K562 (cell line): ENCODE data around the gene RAB1B. TPM values are rescaled to one million over a fixed set of nuclear protein-coding genes. Genes with fewer than 3 reads are reported as not detected.

Experiments used
- ATF7 ChIP-seq: fragments of 450-650 bp; IDR thresholded peaks from 2 replicates; pipeline ENCODE4 v1.7.1; 2014; ENCODE audit warnings: mild to moderate bottlenecking, moderate library complexity
- CBX5 ChIP-seq: IDR thresholded peaks from 2 replicates; pipeline ENCODE4 v1.6.1; 2014; ENCODE audit warnings: low read depth, borderline replicate concordance
- COPS2 ChIP-seq: fragments of 450-650 bp; conservative IDR thresholded peaks from 2 replicates; pipeline ENCODE4 v1.6.1; 2016; ENCODE audit warnings: mild to moderate bottlenecking, moderate library complexity
- CREB1 ChIP-seq, 2 experiments: sonication (generic) in 1 of 2; formaldehyde crosslinking in 1 of 2; IDR thresholded peaks; 2 replicates each; pipeline versions ENCODE4 v1.6.1 to v1.8.0; 2012 to 2022; ENCODE audit warnings: inconsistent platforms in 1 of 2, mild to moderate bottlenecking in 1 of 2, missing genetic modification reagents in 1 of 2, moderate library complexity in 1 of 2
- CREBBP ChIP-seq: IDR thresholded peaks from one replicate; pipeline ENCODE4 v1.6.1; 2012; ENCODE audit warnings: low read depth, mild to moderate bottlenecking, control low read depth, inconsistent platforms, low read length
- EGR1 ChIP-seq: fragments of 450-650 bp; conservative IDR thresholded peaks from 2 replicates; pipeline ENCODE4 v1.6.1; 2017; ENCODE audit warnings: mild to moderate bottlenecking
- EHMT2 ChIP-seq: fragments of 450-650 bp; IDR thresholded peaks from 2 replicates; pipeline ENCODE4 v1.6.1; 2018; ENCODE audit warnings: antibody characterized with exemption
- ELF1 ChIP-seq: fragments of 200-800 bp; sonication (Bioruptor generic); IDR thresholded peaks from 2 replicates; pipeline ENCODE4 v1.6.1; 2016; ENCODE audit warnings: missing genetic modification characterization, missing compliant biosample characterization
- ESRRA ChIP-seq: fragments of 450-650 bp; IDR thresholded peaks from 2 replicates; pipeline ENCODE4 v1.6.1; 2014; ENCODE audit warnings: low read depth, mild to moderate bottlenecking, moderate library complexity, borderline replicate concordance
- GTF3C2 ChIP-seq: IDR thresholded peaks from 3 replicates; pipeline ENCODE4 v1.6.1; 2011; ENCODE audit warnings: borderline replicate concordance, mild to moderate bottlenecking, moderate library complexity; ENCODE audit not compliant: insufficient read length; ENCODE audit errors: extremely low read depth
- MBD2 ChIP-seq: sonication (generic); IDR thresholded peaks from 2 replicates; pipeline ENCODE4 v1.6.1; 2016; ENCODE audit warnings: low read depth, borderline replicate concordance
- MCM2 ChIP-seq: fragments of 450-650 bp; IDR thresholded peaks from 2 replicates; pipeline ENCODE4 v1.6.1; 2017; ENCODE audit warnings: low read depth, mild to moderate bottlenecking
- MCM5 ChIP-seq: fragments of 450-650 bp; IDR thresholded peaks from 2 replicates; pipeline ENCODE4 v1.6.1; 2016; ENCODE audit warnings: low read depth
- MEIS2 ChIP-seq: fragments of 450-650 bp; IDR thresholded peaks from 2 replicates; pipeline ENCODE4 v1.6.1; 2014; ENCODE audit warnings: mild to moderate bottlenecking; ENCODE audit not compliant: partially characterized antibody
- NBN ChIP-seq: fragments of 450-650 bp; IDR thresholded peaks from 2 replicates; pipeline ENCODE4 v1.6.1; 2016; ENCODE audit warnings: low read depth, mild to moderate bottlenecking
- NR2C1 ChIP-seq, 2 experiments: fragments of 450-650 bp; IDR thresholded peaks; 2 replicates each; pipeline ENCODE4 v1.6.1; 2017; ENCODE audit warnings: mild to moderate bottlenecking in 2 of 2, antibody characterized with exemption in 1 of 2, inconsistent platforms in 1 of 2, missing compliant biosample characterization in 1 of 2, missing genetic modification characterization in 1 of 2
- PURB ChIP-seq: sonication (generic); formaldehyde crosslinking; IDR thresholded peaks from 2 replicates; pipeline ENCODE4 v1.9.0; 2021; ENCODE audit warnings: low read depth, mild to moderate bottlenecking, missing genetic modification reagents
- SMARCE1 ChIP-seq: fragments of 450-650 bp; IDR thresholded peaks from 2 replicates; pipeline ENCODE4 v1.7.1; 2016; ENCODE audit warnings: mild to moderate bottlenecking
- ZNF143 ChIP-seq: sonication (generic); formaldehyde crosslinking; IDR thresholded peaks from 2 replicates; pipeline ENCODE4 v1.9.0; 2022; ENCODE audit warnings: mild to moderate bottlenecking, missing genetic modification reagents
- ZNF384 ChIP-seq: IDR thresholded peaks from 2 replicates; pipeline ENCODE4 v1.6.1; 2012; ENCODE audit warnings: low read depth, low read length, improper control_type of control experiment
- ZNF507 ChIP-seq: conservative IDR thresholded peaks from 2 replicates; pipeline ENCODE4 v1.6.1; 2017; ENCODE audit warnings: missing genetic modification characterization, missing compliant biosample characterization
- ZNF586 ChIP-seq: fragments of 450-650 bp; formaldehyde crosslinking; conservative IDR thresholded peaks from 2 replicates; pipeline ENCODE4 v1.4.0; 2020; ENCODE audit warnings: mild to moderate bottlenecking, moderate library complexity
- polyA plus RNA-seq, 8 experiments: library from polyadenylated mRNA; depleted of rRNA in 4 of 8; stranded (reverse) in 5 of 8; unstranded in 3 of 8; fragments of >200 nt; fragmentation: Nextera tagmentation in 2 of 8; fragmentation: Illumina TruSeq in 1 of 8; extraction: Ambion mirVana in 2 of 8; extraction: Trizol in 1 of 8; gene quantifications; 2 replicates each; pipeline versions ENCODE4 v1.2.1 to v1.2.3, GENCODE V29; 2011 to 2014; ENCODE audit warnings: inconsistent platforms in 1 of 8, missing spikeins in 1 of 8
- total RNA-seq, 7 experiments: library from RNA; depleted of rRNA in 6 of 7; stranded (reverse); fragments of >200 nt in 6 of 7; fragmentation: Illumina TruSeq in 2 of 7; extraction: Trizol in 2 of 7; gene quantifications; 2 replicates each; pipeline versions ENCODE4 v1.2.1 to v1.2.3, GENCODE V29; 2011 to 2021; ENCODE audit warnings: low replicate concordance in 1 of 7
- TF ChIP-seq, protein P1 (sequence below), 2 experiments: fragments of 450-650 bp; conservative IDR thresholded peaks; 2 replicates each; pipeline ENCODE4 v1.6.1; 2017; ENCODE audit warnings: mild to moderate bottlenecking in 2 of 2, moderate library complexity in 2 of 2

RAB1B gene
- total and polyA plus RNA-seq, 9 of the 15 experiments (the other 6 are each of a cell fraction or from before 2014, with no cell fraction given) = 5.6 to 146 (median 98.6) TPM

DNA sequence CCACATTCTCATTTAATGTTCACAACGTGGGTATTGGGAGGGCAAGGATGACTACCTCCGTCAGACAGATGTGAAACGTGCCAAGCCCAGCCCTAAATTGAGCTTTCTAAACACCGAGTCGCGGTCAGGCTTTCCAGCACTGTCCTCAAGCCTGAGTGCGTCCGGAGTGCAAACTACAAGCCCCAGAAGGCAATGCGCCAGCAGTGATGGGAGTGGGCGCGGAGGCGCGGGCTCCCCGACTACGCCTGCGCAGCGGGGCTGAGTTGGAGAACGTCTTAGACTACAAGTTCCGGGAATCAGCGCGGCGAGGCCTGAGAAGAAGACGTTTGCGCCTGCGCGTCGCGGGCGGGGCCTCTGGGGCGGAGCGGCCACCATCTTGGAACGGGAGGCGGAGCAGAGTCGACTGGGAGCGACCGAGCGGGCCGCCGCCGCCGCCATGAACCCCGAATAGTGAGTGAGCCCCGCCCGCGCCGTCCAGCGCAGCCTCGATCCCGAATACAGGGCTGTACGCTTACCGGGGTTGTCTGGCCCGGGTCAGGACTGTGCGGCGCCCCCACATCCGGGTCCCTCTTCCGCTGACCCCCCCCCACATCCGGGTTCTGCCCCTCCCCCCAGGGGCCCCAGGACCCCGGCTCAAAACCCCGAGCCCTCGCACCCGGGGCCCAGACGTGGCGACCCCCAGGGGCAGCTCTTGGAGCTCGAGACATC is at the start of gene RAB1B (continued):
- TF ChIP-seq COPS2 = no peak
- TF ChIP-seq GTF3C2 = no peak
- TF ChIP-seq ZNF586 (CRISPR knock-in tag) = no peak
- no peak for TF ChIP-seq CBX5
- no peak for TF ChIP-seq ZNF384
- TF ChIP-seq MBD2 = peak; percentile 71
- peak; percentile 96 for TF ChIP-seq ZNF143 (CRISPR knock-in tag)
- peak; percentile 10 for TF ChIP-seq ESRRA
- TF ChIP-seq MCM5 = no peak
- no peak for TF ChIP-seq SMARCE1
- no peak for TF ChIP-seq ZNF507
- peak; percentile 87 for TF ChIP-seq EGR1
- TF ChIP-seq, protein P1, sequence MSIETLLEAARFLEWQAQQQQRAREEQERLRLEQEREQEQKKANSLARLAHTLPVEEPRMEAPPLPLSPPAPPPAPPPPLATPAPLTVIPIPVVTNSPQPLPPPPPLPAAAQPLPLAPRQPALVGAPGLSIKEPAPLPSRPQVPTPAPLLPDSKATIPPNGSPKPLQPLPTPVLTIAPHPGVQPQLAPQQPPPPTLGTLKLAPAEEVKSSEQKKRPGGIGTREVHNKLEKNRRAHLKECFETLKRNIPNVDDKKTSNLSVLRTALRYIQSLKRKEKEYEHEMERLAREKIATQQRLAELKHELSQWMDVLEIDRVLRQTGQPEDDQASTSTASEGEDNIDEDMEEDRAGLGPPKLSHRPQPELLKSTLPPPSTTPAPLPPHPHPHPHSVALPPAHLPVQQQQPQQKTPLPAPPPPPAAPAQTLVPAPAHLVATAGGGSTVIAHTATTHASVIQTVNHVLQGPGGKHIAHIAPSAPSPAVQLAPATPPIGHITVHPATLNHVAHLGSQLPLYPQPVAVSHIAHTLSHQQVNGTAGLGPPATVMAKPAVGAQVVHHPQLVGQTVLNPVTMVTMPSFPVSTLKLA (conservative IDR thresholded peaks at IDR 0.05) = peak in 1 of 2 experiments; percentile 51; a peak in 2 of 4 replicates
- no peak for TF ChIP-seq CREBBP
- TF ChIP-seq ELF1 = peak; percentile 89
- peak; percentile 89 for TF ChIP-seq MEIS2
- no peak for TF ChIP-seq NBN
- no peak for TF ChIP-seq EHMT2
- TF ChIP-seq NR2C1 (IDR thresholded peaks at IDR 0.05) = 0 out of 2 replicates have a peak, but pooled peaks have one; percentile 42
- TF ChIP-seq NR2C1 (tag; IDR thresholded peaks at IDR 0.05) = peak; percentile 51; the same call in 1 of the 2 replicates
- no peak for TF ChIP-seq PURB
- TF ChIP-seq ATF7 = peak; percentile 47; the same call in 1 of the 2 replicates
- 0 out of 2 replicates have a peak, but pooled peaks have one; percentile 34 for TF ChIP-seq CREB1 (IDR thresholded peaks at IDR 0.05)
- TF ChIP-seq CREB1 (CRISPR knock-in tag; IDR thresholded peaks at IDR 0.05) = peak; percentile 83
- TF ChIP-seq MCM2 = no peak
